CD4-positive, alpha-beta memory T cell (primary cell): ENCODE data around the gene ADGRB2. TPM values are rescaled to one million over a fixed set of nuclear protein-coding genes. Genes with fewer than 3 reads are reported as not detected.

ENCODE experiments used
- CTCF ChIA-PET: fragments of 350-600 bp; sonication (Branson Sonifier 250); formaldehyde crosslinking; loops from one replicate; lab custom pipeline; 2021; ENCODE audit warnings: inconsistent platforms; ENCODE audit not compliant: partially characterized antibody; lab: Charles Lee
- POLR2A ChIA-PET: fragments of 350-600 bp; sonication (Branson Sonifier 250); formaldehyde crosslinking; loops from one replicate; lab custom pipeline; 2021; ENCODE audit not compliant: partially characterized antibody; lab: Charles Lee
- DNase-seq, 5 donors: peaks; one replicate each; pipeline versions ENCODE4 v3.0.0 to v3.0.0-alpha.2; 2020 to 2022; ENCODE audit warnings: mixed read lengths in 1 of 5
- H3K27ac ChIP-seq: one replicate; pipeline ENCODE4 v1.7.0; 2013; ENCODE audit warnings: low read depth, low read length
- H3K27me3 ChIP-seq: 2 replicates; pipeline ENCODE4 v1.7.0; 2013; ENCODE audit warnings: mild to moderate bottlenecking, low read length, moderate library complexity; ENCODE audit not compliant: insufficient read depth
- H3K36me3 ChIP-seq: 2 replicates; pipeline ENCODE4 v1.7.0; 2013; ENCODE audit warnings: mild to moderate bottlenecking, low read length, moderate library complexity; ENCODE audit not compliant: insufficient read depth
- H3K4me1 ChIP-seq: 2 replicates; pipeline ENCODE4 v1.7.0; 2013; ENCODE audit warnings: mild to moderate bottlenecking, low read length, moderate library complexity; ENCODE audit not compliant: insufficient read depth
- H3K4me3 ChIP-seq, 2 donors: one replicate each; pipeline ENCODE4 v1.7.0; 2013; ENCODE audit warnings: low read length in 2 of 2, mild to moderate bottlenecking in 1 of 2
- H3K9me3 ChIP-seq, 2 donors: one replicate each; pipeline ENCODE4 v1.7.0; 2013; ENCODE audit warnings: low read length in 2 of 2, control low read depth in 1 of 2; ENCODE audit not compliant: control insufficient read depth in 1 of 2
- H3K27ac Mint-ChIP-seq, 7 donors: one replicate each; pipeline ENCODE4 v1.8.0; 2020 to 2021; ENCODE audit warnings: mixed read lengths in 7 of 7, mild to moderate bottlenecking in 6 of 7, inconsistent platforms in 3 of 7, moderate library complexity in 3 of 7
- H3K27me3 Mint-ChIP-seq, 2 donors: one replicate each; pipeline ENCODE4 v1.8.0; 2020 to 2021; ENCODE audit warnings: mixed read lengths in 2 of 2
- H3K36me3 Mint-ChIP-seq, 2 donors: one replicate each; pipeline ENCODE4 v1.8.0; 2020 to 2021; ENCODE audit warnings: mixed read lengths in 2 of 2, inconsistent platforms in 1 of 2, mild to moderate bottlenecking in 1 of 2
- H3K4me1 Mint-ChIP-seq, 4 donors: one replicate each; pipeline ENCODE4 v1.8.0; 2020 to 2021; ENCODE audit warnings: mixed read lengths in 4 of 4, mild to moderate bottlenecking in 1 of 4
- H3K4me3 Mint-ChIP-seq, 8 donors: one replicate each; pipeline ENCODE4 v1.8.0; 2020 to 2021; ENCODE audit warnings: mixed read lengths in 8 of 8, mild to moderate bottlenecking in 7 of 8, moderate library complexity in 6 of 8, inconsistent platforms in 3 of 8
- H3K9me3 Mint-ChIP-seq, 8 donors: one replicate each; pipeline ENCODE4 v1.8.0; 2020 to 2021; ENCODE audit warnings: mixed read lengths in 8 of 8, mild to moderate bottlenecking in 5 of 8, inconsistent platforms in 3 of 8, moderate library complexity in 1 of 8
- intact Hi-C: fragments of 100-400 bp; cut with micrococcal nuclease; formaldehyde crosslinking; loops from one replicate; pipeline ENCODE4 v1.15.1; 2023
- polyA plus RNA-seq, 2 donors: library from polyadenylated mRNA; unstranded; fragments of 300-500 nt; fragmentation: Illumina TruSeq; gene quantifications; one replicate each; pipeline ENCODE4 v1.2.3, GENCODE V29; 2021
- total RNA-seq, 2 experiments: library from RNA; stranded (reverse); gene quantifications; one replicate each; pipeline ENCODE4 v1.2.3, GENCODE V29; 2021

ADGRB2 gene
- total and polyA plus RNA-seq, 4 experiments from 2014 or later, result 0.55 to 2.0 (median 1.5) TPM; not detected in 1

- Mint-ChIP-seq H3K27ac (peak overlapping the region in 1 of 7 donors; percentile 37), H3K4me1 (peaks cover 3 to 37% (median 17%) of the 10 kb centered on the region in 4 donors), H3K4me3 (no peak overlapping the region), H3K9me3 (no peaks in the 10 kb centered on the region), H3K36me3 (no peaks in the 10 kb centered on the region), H3K27me3 (no peaks in the 10 kb centered on the region)
- intact Hi-C loops, result loop anchor here (2.0 kb wide), 2 partner anchors 31 to 79 kb away; no protein-coding TSS in a partner anchor
- Histone ChIP-seq H3K27ac (no peak overlapping the region), H3K9me3 (no peaks in the 10 kb centered on the region), H3K4me3 (no peak overlapping the region), H3K4me1 (peaks cover 8% of the 10 kb centered on the region), H3K36me3 (no peaks in the 10 kb centered on the region), H3K27me3 (no peaks in the 10 kb centered on the region)
- CTCF ChIA-PET, result interaction anchor here (0.8 to 1.9 kb wide), 6 partner anchors 12 to 350 kb away, joined by 3 to 7 read pairs (median 4); no protein-coding TSS in a partner anchor
- POLR2A ChIA-PET, result interaction anchor here (0.8 kb wide), 1 partner anchor 83 kb away, joined by 3 read pairs; no protein-coding TSS in a partner anchor
- DNase-seq, result peak; percentile 33 to 62 (median 40)
These were observed 18.8 kb downstream of the ADGRB2 start for GRCh38 chr1:31745096-31745945.

- no peak overlapping the region for H3K27ac ChIP-seq
- POLR2A ChIA-PET, result no interaction called here
- Mint-ChIP-seq H3K4me1 (peaks cover 9 to 43% (median 19%) of the 10 kb centered on the region in 4 donors), H3K4me3 (peak overlapping the region in 6 of 8 donors; percentile 26 to 62 (median 46)), H3K27ac (peak overlapping the region in 5 of 7 donors; percentile 62 to 80 (median 75)), H3K27me3 (no peaks in the 10 kb centered on the region), H3K9me3 (no peaks in the 10 kb centered on the region), H3K36me3 (no peaks in the 10 kb centered on the region)
- no peaks in the 10 kb centered on the region for H3K36me3 ChIP-seq
- intact Hi-C loops, result loop anchor here (2.0 kb wide), 2 partner anchors 30 to 78 kb away; no protein-coding TSS in a partner anchor
- DNase-seq, result peak in 1 of 5 donors; percentile 14
- peaks cover 11% of the 10 kb centered on the region for H3K4me1 ChIP-seq
- no peaks in the 10 kb centered on the region for H3K9me3 ChIP-seq
- no peak overlapping the region for H3K4me3 ChIP-seq
- H3K27me3 ChIP-seq, result no peaks in the 10 kb centered on the region
- CTCF ChIA-PET, result interaction anchor here (1.1 to 1.9 kb wide), 3 partner anchors 13 to 349 kb away, joined by 3 to 4 read pairs (median 4); no protein-coding TSS in a partner anchor
These were observed 19.8 kb downstream of the ADGRB2 start for GRCh38 chr1:31744165-31744888.

- H3K27ac Mint-ChIP-seq, result no peak overlapping the region
- no peak overlapping the region for H3K4me3 Mint-ChIP-seq
- peaks cover 10 to 46% (median 23%) of the 10 kb centered on the region in 4 donors for H3K4me1 Mint-ChIP-seq
- H3K27me3 ChIP-seq, result no peaks in the 10 kb centered on the region
- no peak overlapping the region for H3K4me3 ChIP-seq
- H3K27me3 Mint-ChIP-seq, result no peaks in the 10 kb centered on the region
- DNase-seq, result no peak
- no peak overlapping the region for H3K27ac ChIP-seq
- H3K36me3 Mint-ChIP-seq, result no peaks in the 10 kb centered on the region
- no peaks in the 10 kb centered on the region for H3K9me3 Mint-ChIP-seq
- H3K4me1 ChIP-seq, result peaks cover 18% of the 10 kb centered on the region
- ChIA-PET POLR2A (no interaction called here), CTCF (no interaction called here)
- intact Hi-C loops, result no loop called here
- H3K36me3 ChIP-seq, result no peaks in the 10 kb centered on the region
- no peaks in the 10 kb centered on the region for H3K9me3 ChIP-seq
These were observed 21.5 kb downstream of the ADGRB2 start for GRCh38 chr1:31742462-31743212.

GRCh38 chr1:31739346-31739745 is 24.8 kb downstream of the ADGRB2 start:
- intact Hi-C loops, result no loop called here
- CTCF ChIA-PET, result no interaction called here
- Mint-ChIP-seq H3K9me3 (no peaks in the 10 kb centered on the region), H3K27me3 (no peaks in the 10 kb centered on the region), H3K4me3 (peak overlapping the region in 7 of 8 donors; percentile 23 to 64 (median 60)), H3K27ac (peak overlapping the region in 6 of 7 donors; percentile 1 to 85 (median 84)), H3K36me3 (no peaks in the 10 kb centered on the region), H3K4me1 (peaks cover 13 to 35% (median 20%) of the 10 kb centered on the region in 4 donors)
- Histone ChIP-seq H3K4me1 (peaks cover 16% of the 10 kb centered on the region), H3K4me3 (no peak overlapping the region), H3K36me3 (no peaks in the 10 kb centered on the region), H3K27ac (no peak overlapping the region), H3K9me3 (no peaks in the 10 kb centered on the region), H3K27me3 (no peaks in the 10 kb centered on the region)
- peak in 4 of 5 donors; percentile 32 to 49 (median 40) for DNase-seq
- POLR2A ChIA-PET, result no interaction called here

- peak overlapping the region in 4 of 8 donors; percentile 8 to 56 (median 40) for H3K4me3 Mint-ChIP-seq
- CTCF ChIA-PET, result no interaction called here
- no peaks in the 10 kb centered on the region for H3K27me3 Mint-ChIP-seq
- no peaks in the 10 kb centered on the region for H3K36me3 Mint-ChIP-seq
- H3K4me1 Mint-ChIP-seq, result peaks cover 12 to 28% (median 20%) of the 10 kb centered on the region in 4 donors
- Histone ChIP-seq H3K4me3 (no peak overlapping the region), H3K27me3 (no peaks in the 10 kb centered on the region), H3K36me3 (no peaks in the 10 kb centered on the region), H3K9me3 (no peaks in the 10 kb centered on the region), H3K27ac (no peak overlapping the region), H3K4me1 (peaks cover 16% of the 10 kb centered on the region)
- DNase-seq, result peak in 1 of 5 donors; percentile 62
- no peaks in the 10 kb centered on the region for H3K9me3 Mint-ChIP-seq
- POLR2A ChIA-PET, result no interaction called here
- H3K27ac Mint-ChIP-seq, result peak overlapping the region in 1 of 7 donors; percentile 29
- intact Hi-C loops, result no loop called here
These were observed 27.5 kb downstream of the ADGRB2 start for GRCh38 chr1:31736675-31737074.

- Histone ChIP-seq H3K36me3 (no peaks in the 10 kb centered on the region), H3K4me1 (peaks cover 16% of the 10 kb centered on the region), H3K4me3 (no peak overlapping the region), H3K27ac (no peak overlapping the region), H3K27me3 (no peaks in the 10 kb centered on the region), H3K9me3 (no peaks in the 10 kb centered on the region)
- Mint-ChIP-seq H3K27ac (no peak overlapping the region), H3K27me3 (no peaks in the 10 kb centered on the region), H3K4me1 (peaks cover 12 to 25% (median 19%) of the 10 kb centered on the region in 4 donors), H3K9me3 (no peaks in the 10 kb centered on the region), H3K4me3 (no peak overlapping the region), H3K36me3 (no peaks in the 10 kb centered on the region)
- CTCF ChIA-PET, result no interaction called here
- POLR2A ChIA-PET, result no interaction called here
- intact Hi-C loops, result no loop called here
- DNase-seq, result no peak
These were observed 28.6 kb downstream of the ADGRB2 start for GRCh38 chr1:31735571-31735970.
